ENCODE results near the gene PRR35.

DNA sequence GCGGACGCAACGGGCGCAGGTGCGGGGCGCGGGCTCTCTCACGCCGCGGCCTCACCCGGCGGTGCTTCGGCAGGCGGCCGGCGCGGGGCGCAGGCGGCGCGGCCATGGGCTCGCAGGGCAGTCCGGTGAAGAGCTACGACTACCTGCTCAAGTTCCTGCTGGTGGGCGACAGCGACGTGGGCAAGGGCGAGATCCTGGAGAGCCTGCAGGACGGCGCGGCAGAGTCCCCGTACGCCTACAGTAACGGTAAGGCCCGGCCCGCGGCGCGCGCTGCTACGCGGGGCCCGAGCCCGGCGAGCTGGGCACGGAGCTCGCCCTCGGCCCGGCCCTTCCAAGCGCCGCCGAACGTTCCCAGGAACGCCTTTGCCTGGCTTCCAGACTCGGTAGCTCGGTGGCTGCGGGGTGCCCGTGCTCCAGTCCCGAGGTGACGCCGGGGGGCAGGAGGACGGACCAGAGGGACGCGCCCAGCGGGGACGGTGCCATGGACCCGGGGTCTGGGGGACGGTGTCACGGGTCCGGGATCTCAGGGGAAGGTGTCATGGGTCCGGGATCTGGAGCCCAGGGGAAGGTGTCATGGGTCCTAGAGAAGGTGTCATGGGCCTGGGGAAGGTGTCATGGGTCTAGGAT lies 30.1 kb downstream of the PRR35 start:
- TF ChIP-seq, protein P1, sequence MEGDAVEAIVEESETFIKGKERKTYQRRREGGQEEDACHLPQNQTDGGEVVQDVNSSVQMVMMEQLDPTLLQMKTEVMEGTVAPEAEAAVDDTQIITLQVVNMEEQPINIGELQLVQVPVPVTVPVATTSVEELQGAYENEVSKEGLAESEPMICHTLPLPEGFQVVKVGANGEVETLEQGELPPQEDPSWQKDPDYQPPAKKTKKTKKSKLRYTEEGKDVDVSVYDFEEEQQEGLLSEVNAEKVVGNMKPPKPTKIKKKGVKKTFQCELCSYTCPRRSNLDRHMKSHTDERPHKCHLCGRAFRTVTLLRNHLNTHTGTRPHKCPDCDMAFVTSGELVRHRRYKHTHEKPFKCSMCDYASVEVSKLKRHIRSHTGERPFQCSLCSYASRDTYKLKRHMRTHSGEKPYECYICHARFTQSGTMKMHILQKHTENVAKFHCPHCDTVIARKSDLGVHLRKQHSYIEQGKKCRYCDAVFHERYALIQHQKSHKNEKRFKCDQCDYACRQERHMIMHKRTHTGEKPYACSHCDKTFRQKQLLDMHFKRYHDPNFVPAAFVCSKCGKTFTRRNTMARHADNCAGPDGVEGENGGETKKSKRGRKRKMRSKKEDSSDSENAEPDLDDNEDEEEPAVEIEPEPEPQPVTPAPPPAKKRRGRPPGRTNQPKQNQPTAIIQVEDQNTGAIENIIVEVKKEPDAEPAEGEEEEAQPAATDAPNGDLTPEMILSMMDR (IDR thresholded peaks at IDR 0.05) = no peak
- no peak for TF ChIP-seq POLR2A (IDR thresholded peaks at IDR 0.05)

All from thyroid gland (tissue), 4 donors.